Thyroid gland (tissue), 4 donors: ENCODE data around the gene SLC22A12. TPM values are rescaled to one million over a fixed set of nuclear protein-coding genes. Genes with fewer than 3 reads are reported as not detected.

ENCODE experiments used
- DNase-seq, 2 donors: peaks; one replicate each; pipeline ENCODE4 v3.0.0-alpha.2; 2019
- H3K27ac ChIP-seq, 3 donors: fragments of 200-600 bp; sonication (generic); 1 replicate in 2 of 3; 2 replicates in 1 of 3; pipeline ENCODE4 v1.5.1; 2016 to 2019; ENCODE audit warnings: mild to moderate bottlenecking in 1 of 3, moderate library complexity in 1 of 3
- H3K27me3 ChIP-seq: fragments of 200-600 bp; sonication (generic); one replicate; pipeline ENCODE4 v1.5.1; 2019
- H3K36me3 ChIP-seq, 2 donors: fragments of 200-600 bp; sonication (generic); one replicate each; pipeline ENCODE4 v1.5.1; 2016 to 2019
- H3K4me1 ChIP-seq, 2 donors: fragments of 200-600 bp; sonication (generic); one replicate each; pipeline ENCODE4 v1.5.1; 2017 to 2019
- H3K4me3 ChIP-seq, 3 donors: fragments of 200-600 bp; sonication (generic); replicated peaks in 1 of 3; 1 replicate in 2 of 3; 2 replicates in 1 of 3; pipeline ENCODE4 v1.5.1; 2016; ENCODE audit warnings: mild to moderate bottlenecking in 1 of 3
- H3K9me3 ChIP-seq: fragments of 200-600 bp; sonication (generic); one replicate; pipeline ENCODE4 v1.5.1; 2017
- POLR2A ChIP-seq, 2 donors: fragments of 450-650 bp; IDR thresholded peaks; one replicate each; pipeline ENCODE4 v1.6.1; 2017; ENCODE audit warnings: antibody characterized with exemption in 2 of 2, mild to moderate bottlenecking in 2 of 2, moderate library complexity in 1 of 2
- WGBS, 2 donors: methylation state at CpG; one replicate each; pipeline ENCODE4 v1.1.5; 2017; 5-methylcytosine and 5-hydroxymethylcytosine counted together
- intact Hi-C: fragments of 100-400 bp; cut with DNase I; formaldehyde crosslinking; loops from one replicate; pipeline ENCODE4 v1.15.1; 2023
- total RNA-seq, 4 donors: library from RNA; depleted of rRNA; stranded (reverse); fragments of >200 nt; gene quantifications; one replicate each; pipeline ENCODE4 v1.2.3, GENCODE V29; 2016
- TF ChIP-seq, protein P1 (sequence below), 6 experiments: fragments of 200-600 bp in 3 of 6; fragments of 450-650 bp in 3 of 6; sonication (generic) in 3 of 6; IDR thresholded peaks; one replicate each; pipeline ENCODE4 v1.5.1; 2016 to 2019; ENCODE audit warnings: antibody characterized with exemption in 6 of 6, mild to moderate bottlenecking in 2 of 6, inconsistent platforms in 1 of 6, moderate library complexity in 1 of 6

Gene SLC22A12
- total RNA-seq, 4 donors from 2014 or later = not detected

DNA sequence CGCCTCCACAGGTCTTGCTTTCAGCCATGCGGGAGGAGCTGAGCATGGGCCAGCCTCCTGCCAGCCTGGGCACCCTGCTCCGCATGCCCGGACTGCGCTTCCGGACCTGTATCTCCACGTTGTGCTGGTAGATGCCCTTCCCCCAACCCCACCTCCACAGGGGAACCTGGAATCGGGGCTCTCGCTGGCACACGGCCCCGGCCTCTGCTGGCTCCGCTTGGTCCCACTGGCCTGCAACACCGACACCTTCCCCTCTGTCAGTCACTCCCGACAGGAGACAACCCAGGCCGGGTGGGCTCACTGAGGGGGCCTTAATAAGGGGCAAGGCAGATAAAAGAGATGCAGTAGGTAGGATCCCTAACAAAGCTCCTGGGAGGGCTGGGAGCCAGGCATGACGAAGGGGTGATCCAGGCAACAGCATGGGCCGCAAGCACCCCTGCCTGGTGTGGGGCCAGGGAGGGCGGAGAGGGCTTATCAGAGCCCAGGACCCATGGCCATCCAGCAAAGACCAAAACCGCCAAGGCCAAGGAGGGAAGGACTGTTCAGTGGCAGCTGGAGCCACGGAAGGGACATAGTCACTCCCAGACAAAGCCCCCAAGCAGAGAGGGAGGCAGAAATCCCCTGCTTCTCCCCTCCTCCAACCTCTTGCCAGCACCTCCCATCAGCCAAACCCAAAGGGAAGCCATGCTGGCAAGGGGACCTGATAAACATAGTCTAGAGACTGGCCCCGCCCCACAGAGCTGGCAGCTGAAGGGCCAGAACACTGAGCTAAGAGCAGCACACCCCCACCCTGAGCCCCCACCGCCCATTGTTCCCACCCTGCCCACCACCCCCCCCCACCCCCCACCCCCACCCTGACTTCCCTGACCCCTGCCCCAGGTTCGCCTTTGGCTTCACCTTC, 8.0 kb downstream of the SLC22A12 start:
- H3K9me3 ChIP-seq = no peaks in the 10 kb centered on the region
- no peaks in the 10 kb centered on the region for H3K27me3 ChIP-seq
- DNase-seq = no peak
- no peak overlapping the region for H3K27ac ChIP-seq
- no peaks in the 10 kb centered on the region for H3K4me1 ChIP-seq
- no peaks in the 10 kb centered on the region for H3K36me3 ChIP-seq
- 82 to 86% methylated on average over 19 to 20 of the region's 23 CpGs for WGBS, 2 donors
- intact Hi-C loops = no loop called here
- TF ChIP-seq POLR2A (IDR thresholded peaks at IDR 0.05) = no peak
- TF ChIP-seq, protein P1, sequence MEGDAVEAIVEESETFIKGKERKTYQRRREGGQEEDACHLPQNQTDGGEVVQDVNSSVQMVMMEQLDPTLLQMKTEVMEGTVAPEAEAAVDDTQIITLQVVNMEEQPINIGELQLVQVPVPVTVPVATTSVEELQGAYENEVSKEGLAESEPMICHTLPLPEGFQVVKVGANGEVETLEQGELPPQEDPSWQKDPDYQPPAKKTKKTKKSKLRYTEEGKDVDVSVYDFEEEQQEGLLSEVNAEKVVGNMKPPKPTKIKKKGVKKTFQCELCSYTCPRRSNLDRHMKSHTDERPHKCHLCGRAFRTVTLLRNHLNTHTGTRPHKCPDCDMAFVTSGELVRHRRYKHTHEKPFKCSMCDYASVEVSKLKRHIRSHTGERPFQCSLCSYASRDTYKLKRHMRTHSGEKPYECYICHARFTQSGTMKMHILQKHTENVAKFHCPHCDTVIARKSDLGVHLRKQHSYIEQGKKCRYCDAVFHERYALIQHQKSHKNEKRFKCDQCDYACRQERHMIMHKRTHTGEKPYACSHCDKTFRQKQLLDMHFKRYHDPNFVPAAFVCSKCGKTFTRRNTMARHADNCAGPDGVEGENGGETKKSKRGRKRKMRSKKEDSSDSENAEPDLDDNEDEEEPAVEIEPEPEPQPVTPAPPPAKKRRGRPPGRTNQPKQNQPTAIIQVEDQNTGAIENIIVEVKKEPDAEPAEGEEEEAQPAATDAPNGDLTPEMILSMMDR (IDR thresholded peaks at IDR 0.05) = no peak
- H3K4me3 ChIP-seq = no peak overlapping the region

GRCh38 chr11:64599698-64600211, 8.7 kb downstream of the SLC22A12 start:
- no peak for DNase-seq
- Histone ChIP-seq H3K4me3 (no peak overlapping the region), H3K9me3 (no peaks in the 10 kb centered on the region), H3K36me3 (no peaks in the 10 kb centered on the region), H3K27ac (no peak overlapping the region), H3K27me3 (no peaks in the 10 kb centered on the region), H3K4me1 (no peaks in the 10 kb centered on the region)
- WGBS, 2 donors = 86 to 91% methylated on average over 12 to 13 of the region's 17 CpGs
- no peak for TF ChIP-seq POLR2A (IDR thresholded peaks at IDR 0.05)
- TF ChIP-seq, protein P1 (IDR thresholded peaks at IDR 0.05) = no peak
- intact Hi-C loops = no loop called here

- TF ChIP-seq POLR2A (IDR thresholded peaks at IDR 0.05) = no peak
- TF ChIP-seq, protein P1 (IDR thresholded peaks at IDR 0.05) = no peak
- Histone ChIP-seq H3K36me3 (no peaks in the 10 kb centered on the region), H3K27me3 (no peaks in the 10 kb centered on the region), H3K27ac (no peak overlapping the region), H3K4me1 (no peaks in the 10 kb centered on the region), H3K4me3 (no peak overlapping the region), H3K9me3 (no peaks in the 10 kb centered on the region)
- 83 to 98% methylated on average over 1 to 8 of the region's 19 CpGs for WGBS, 2 donors
- no peak for DNase-seq
- intact Hi-C loops = no loop called here
Measured at GRCh38 chr11:64600281-64600992, 9.4 kb downstream of the SLC22A12 start.

GRCh38 chr11:64601605-64602465, 10.8 kb downstream of the SLC22A12 start:
- no peak for TF ChIP-seq POLR2A (IDR thresholded peaks at IDR 0.05)
- TF ChIP-seq, protein P1 (IDR thresholded peaks at IDR 0.05) = no peak
- DNase-seq = no peak
- no peaks in the 10 kb centered on the region for H3K4me1 ChIP-seq
- H3K4me3 ChIP-seq = no peak overlapping the region
- H3K27me3 ChIP-seq = no peaks in the 10 kb centered on the region
- H3K36me3 ChIP-seq = no peaks in the 10 kb centered on the region
- 84% methylated on average over 7 to 11 of the region's 12 CpGs for WGBS, 2 donors
- no peak overlapping the region for H3K27ac ChIP-seq
- H3K9me3 ChIP-seq = no peaks in the 10 kb centered on the region
- intact Hi-C loops = no loop called here
